GM21619 (cell line): ENCODE measurements around the gene RASGRP2.

Experiments used
- ATAC-seq: cut with Tn5 transposase; IDR thresholded peaks from one replicate; pipeline ENCODE4 v1.9.1; 2021; ENCODE audit not compliant: unreplicated experiment

RASGRP2 gene

DNA sequence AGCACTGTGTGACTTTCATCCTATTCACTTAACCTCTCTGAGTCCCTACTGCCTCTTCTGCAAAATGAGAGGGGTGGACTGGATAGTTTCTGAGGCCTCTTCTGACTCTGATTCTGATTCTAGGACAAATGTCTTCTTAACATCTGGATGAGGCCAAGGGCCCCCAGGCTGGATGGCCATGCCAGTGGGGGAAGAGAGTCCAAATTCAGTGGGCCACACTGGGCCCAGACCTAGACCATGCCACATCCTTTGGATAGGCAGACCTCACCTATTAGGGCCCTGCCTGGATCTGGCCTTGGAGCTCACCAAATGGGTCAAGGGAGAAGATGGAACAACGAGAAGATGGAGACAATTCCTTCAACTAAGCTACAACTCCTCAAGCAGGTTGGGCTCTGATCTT is 45.5 kb downstream of the RASGRP2 start:
- ATAC-seq, result no peak

DNA sequence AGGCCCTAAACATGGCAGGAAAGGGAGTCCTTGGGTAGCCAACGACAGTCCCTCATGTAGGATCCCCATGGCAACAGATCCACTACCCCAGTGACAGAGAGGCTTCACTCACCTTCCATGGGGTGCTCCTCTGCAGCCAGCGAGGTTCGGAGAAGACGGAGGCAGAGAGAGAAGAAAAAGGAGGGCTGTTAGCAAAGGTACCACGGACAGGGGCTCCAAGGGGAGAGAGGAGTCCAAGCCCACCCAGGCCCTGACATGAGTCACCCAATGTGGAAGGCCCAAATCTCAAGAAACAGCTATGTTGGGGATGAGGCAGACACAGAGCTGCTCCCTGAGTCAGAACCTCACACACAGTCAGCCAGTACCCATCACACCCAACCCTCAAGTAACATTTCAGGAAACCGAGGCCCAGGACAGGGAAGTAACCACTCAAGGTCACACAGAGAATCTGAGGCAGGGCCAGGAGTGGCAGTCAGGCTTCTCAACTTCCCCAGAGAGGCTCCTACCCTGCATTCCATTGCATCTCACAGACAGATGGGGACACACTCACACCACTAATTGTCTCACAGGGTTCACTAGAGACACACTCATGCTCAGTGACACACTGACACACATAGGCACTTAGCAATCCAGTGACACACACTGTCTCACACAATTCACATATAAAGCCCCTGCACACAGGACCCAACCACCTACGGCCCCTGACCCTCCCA is 46.1 kb downstream of the RASGRP2 start:
- ATAC-seq, result no peak

DNA sequence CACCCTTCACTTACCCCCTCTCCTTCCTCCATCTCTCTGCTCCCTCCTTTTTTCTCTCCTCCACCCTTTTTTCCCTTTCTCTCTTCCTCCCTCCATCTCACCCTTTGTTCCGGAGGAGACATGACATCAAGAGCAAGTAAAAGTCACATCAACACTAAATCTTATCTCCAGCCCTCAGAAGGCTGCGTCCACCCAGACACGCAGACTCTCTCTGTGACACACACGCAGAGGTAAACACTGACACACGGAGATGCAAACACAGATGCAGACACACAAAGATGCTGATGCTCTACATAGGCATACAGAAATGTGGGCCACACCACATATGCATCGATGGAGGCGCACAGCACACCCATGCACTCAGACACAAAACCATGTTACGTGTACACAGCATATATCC is 47.9 kb downstream of the RASGRP2 start:
- ATAC-seq, result no peak

DNA sequence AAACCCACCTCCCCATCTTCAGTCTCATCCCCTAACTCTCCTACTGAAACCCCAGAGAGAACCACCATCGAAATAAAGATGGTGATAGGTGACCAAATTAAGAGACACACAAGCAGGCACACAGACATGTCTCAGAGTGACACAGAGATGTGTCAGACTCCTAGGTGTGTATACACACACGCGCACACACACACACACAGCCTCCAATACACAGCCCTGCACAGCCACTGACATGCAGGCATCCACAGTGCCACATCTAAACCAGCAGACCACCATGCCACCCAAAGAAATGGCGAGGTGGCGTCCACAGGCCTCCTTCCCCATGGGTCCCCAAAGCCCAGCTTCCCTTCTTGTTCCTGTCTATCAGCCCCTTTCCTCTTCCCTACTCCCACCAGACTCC is 48.4 kb downstream of the RASGRP2 start:
- no peak for ATAC-seq

DNA sequence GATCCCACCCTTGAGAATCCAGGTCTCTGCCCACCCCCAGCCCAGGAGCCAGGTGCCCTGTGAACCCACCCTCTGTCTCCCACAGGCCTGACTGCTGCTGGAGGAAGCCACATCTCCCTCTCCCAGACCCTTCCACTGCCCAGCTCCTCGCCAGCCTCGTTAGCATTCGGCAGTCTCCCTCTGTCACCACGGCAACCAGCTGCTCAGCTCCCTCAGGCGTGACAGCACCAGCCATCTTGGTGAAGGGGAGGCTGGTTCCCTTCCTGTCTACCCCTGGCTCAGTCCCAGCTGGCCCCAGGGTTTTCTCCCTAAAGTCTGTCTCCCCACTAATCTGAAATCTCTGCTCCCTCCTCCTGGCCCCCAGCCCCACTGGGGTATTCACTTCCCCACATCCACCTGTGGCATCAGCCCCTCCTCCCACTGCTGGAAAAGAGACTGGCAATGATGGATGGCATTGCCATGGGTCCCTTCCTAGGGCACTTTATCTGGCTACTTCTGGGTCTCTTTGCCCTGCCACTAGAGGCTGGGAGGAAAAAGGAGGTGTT is 49.0 kb downstream of the RASGRP2 start:
- no peak for ATAC-seq

DNA sequence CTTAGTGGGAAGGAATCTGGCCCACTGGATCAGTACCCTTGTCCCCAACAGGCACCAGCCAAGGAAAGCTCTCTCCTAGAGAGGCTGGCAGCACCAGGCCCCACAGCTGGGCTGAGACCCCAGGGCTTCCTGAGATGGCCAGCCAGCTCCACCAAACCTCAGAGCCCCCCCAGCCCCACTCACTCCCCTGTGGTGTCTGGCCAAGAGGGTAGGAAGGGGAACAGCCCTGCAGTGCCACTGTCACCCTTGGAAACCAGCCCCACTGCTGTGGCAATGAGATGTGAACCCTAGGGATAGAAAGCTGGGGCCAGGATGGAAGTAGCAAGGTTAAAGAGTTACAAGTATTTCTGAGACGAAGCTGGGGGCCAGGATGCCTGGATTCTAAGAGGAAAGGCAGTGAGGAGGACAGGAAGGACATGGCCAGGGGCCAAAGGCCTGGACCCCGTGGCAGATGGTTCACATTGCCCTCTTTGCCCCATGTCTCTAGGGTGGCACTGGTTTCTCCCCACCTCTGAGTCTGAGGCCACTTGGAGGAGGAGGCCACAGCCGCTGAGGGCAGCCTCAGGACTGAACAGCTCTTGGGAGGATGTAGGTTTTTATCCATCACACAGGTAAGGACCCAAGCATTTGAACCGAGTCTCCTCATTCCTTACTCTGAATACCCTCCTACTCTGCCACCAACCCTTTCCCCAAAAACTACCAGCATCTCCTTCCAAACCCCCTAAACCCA is 49.8 kb downstream of the RASGRP2 start:
- ATAC-seq, result no peak

DNA sequence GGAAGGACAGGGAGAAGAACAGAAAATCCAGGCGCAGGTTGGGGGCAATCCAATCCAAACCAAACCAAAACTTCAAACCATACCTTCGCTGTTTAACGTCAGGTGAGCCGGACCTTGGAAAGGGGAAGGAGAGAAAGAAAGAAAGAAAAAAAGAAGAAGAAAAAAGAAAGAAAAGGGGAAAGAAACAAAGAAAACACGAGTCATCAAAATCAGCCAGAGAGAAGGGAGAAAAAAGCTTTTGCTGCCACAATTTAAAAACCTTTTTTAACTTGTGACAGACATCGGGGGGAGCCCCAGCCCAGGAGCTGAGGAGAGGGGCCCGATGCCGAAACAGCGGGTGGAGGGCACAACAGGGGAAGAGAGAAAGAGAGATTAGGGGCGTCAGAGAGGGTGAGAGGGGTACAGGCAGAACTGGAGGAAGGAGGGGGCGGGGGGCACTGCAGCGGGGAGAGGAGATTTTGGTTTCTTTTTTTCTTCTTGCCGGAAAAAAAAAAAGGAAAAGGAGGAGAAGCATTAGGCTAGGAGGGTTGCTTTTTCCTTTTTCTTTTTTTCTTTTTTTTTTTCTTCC is 51.1 kb downstream of the RASGRP2 start:
- no peak for ATAC-seq

DNA sequence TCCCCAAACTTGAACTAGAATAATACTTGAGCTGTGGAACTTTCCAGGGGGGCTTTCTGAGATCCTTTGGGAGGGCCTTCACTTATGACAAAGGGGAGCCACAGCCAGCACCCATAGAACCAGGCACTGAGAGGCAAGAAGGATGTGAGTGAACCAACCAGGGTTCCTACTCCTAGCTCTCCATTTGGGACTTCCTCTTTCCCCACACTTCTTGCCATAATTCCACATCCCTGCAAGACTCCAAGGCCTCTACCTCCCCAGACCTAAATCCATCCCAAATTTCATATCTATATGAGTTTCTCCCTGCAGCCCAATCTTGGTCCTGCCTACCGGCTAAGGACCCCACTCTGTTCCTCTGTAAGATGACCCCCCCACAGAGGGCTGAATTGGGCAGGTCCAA is 52.4 kb downstream of the RASGRP2 start:
- ATAC-seq, result no peak

DNA sequence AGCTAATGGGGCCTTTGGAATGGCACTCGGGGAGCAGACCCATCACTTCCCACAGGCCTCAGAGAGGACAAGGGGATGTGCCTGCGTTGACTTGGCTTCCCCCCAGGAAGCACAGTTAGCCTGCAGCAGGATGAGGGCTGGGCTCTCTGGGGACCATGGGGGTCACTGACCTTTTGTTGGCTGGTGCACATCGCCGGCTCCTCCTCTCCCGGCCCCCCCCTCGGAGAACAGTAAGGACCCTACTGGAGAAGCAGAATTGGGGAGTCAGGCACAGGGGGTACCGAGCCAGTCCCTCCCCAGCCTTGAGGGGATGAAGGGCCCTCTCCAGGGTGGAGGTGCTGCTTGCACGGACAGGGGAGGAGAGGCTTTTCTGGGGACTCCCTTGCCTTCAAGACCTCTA is 53.7 kb downstream of the RASGRP2 start:
- no peak for ATAC-seq

DNA sequence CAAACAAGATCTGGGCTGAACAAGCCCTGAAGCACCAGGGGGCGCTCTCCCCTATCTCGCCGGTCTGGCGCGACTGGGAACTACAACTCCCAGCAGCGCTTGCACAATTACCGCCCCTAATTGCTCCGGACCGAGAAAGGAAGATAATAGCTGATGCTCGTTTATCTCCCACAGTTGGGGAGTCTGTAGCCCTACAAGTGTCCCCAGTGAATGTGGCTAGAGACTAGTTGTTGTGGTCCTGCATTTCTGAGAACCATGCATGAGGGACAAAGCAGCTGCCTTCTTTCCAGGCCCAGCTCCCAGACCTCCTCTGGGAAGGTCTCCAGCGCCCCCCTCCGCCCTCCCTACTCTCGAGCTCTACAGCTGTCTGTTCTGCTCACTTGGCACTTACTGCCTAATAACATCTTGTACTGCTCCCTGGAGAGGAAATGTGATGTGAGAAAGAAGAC is 55.4 kb downstream of the RASGRP2 start:
- ATAC-seq, result peak; percentile 77

DNA sequence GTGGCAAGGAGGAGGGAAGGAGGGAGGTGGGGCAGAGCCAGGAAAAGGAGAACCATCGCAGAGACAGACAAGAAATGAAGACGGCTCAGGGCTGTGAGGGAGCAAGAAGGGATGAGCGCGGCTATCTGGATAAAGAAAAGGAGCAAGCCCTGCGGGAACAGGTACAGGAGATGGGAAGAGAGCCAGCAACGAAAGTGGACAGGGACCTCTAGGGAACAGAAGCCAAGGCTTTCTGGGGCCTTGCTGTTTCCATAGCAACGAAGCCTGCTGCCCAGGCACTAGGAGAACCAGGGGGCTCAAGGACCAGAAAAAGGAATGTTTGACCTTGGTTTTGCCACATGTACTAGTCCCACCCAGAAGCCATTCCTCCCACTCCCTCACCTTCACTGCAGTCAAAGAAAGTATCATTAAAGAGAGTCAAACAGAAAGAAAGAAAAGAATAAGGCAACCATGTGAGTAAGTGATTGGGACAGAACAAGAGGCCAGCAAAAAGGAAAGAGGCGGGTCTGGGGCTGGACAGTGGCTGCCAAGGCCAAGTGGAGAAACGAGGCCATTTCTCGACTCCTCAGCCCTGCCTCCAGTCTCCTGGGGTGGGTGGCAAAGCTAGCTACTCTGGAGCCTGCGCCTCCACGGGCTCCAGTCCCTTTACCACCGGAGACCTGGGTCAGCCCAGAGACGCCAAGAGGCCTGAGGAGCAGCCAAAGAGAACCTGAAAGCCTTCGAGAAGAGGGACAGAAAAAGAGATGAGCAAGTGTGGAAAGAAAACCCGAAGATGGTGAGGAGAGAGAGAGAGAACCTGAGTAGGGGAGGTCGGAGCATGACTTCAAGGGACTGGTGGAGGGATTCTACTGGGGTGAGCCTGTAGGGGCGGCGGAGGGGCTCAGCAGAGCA is 56.1 kb downstream of the RASGRP2 start:
- ATAC-seq, result no peak

DNA sequence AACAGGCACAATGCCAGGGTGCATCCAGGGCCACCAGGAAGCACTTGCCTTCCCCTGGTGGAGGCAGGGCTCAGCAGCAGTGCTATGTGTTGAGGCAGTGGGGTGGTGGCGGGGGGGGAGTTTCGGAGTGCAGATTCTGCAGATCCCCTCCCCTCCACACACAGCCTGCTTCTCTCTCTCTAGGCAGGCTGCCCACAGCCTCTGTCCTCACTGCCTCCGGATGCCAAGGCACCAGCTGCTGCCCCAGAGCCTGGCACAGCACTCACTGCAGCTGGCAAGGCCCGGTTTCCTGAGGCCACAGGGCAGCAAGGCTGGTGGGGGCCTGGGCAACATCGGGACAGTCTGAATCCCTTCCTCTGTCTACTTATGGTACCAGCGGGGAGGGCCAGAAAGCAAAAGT is 56.7 kb downstream of the RASGRP2 start:
- no peak for ATAC-seq

DNA sequence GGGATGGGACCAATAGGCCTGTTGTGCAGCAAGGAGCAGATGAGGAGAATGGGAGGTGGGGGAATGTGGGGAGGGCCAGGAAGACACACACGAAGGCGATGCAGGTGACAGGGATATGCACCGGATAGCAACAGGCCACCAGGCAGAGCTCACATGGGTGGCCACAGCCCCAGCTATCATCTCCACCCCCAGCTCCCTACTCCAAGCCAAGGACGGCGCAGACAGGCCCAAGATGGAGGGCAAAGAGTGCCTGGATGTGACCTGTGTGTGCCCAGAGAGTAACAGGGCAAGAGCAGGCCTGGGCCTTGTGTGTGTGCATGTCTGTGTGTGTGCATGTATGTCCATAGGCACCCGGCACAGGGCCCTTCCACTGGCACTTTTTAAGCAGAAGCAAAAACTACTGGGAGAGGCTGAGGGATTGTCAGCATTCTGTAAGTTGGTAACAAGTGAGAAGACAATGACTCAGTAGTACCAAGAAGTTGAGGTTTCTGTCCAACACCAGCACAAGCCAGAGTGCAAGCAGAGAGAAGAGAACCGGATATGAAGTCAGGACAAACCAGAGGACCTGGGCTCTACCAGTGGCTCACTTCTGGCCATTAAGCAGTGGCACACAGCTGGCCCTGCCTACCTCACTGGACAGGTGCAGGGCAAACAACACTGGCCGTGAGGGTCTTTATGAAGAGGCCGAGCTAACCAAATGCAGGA is 57.3 kb downstream of the RASGRP2 start:
- ATAC-seq, result no peak

DNA sequence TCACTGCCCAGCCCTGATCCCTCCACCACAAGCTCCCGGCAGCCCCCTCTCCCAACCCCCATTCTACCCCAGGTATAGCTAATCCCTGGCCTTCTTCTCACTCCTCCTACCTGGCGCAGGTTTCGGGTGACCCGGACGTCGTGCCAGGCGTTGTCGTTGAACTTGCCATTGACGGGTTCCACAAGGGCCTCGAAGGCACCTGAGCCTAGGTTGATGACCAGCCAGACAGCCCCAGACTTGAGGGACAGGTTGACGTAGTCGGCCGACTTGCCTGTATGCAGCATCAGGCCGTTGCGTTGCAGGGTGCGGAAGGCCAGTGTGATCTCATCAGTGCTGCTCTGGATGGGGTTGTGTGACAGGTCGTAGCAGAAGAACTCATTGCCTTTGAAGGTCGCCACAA is 58.4 kb downstream of the RASGRP2 start:
- ATAC-seq, result no peak

DNA sequence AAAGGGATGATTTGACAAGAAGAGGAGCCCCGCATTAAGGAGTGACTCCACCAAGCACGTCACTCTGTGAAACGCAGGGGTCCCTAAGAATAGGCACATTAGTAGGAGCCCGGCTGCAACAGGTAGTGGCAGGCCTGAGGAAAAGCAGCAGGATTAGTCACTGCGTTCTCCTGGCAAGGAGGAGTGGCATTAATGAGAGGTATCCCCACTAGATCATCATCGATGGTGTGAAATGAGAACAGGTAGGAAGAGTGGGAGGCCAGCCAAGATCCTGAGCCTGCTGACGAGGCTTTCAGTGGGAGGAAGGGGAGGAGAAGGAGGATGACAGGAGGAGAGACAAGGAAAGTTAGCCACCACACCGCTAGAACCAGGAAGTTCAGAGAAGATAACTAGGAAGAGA is 59.6 kb downstream of the RASGRP2 start:
- ATAC-seq, result no peak

DNA sequence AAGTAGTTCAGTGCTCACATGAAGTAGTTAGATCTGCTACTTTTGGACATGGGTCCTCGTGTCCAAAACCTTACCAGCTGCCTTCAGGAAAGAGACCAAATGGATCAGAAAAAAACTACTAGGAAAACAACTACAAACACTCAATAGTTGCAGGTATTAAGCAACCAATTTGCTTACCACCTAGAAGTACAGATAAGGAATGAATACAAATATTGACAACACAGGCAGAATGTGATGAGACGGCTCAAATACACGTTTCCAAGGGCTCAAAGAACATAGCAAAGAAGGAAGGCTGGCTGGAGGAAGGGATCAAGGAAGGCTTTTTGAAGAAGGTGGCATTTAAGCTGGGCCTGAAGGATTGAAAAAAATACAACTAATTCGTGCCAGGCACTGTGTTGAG is 62.8 kb downstream of the RASGRP2 start:
- no peak for ATAC-seq

DNA sequence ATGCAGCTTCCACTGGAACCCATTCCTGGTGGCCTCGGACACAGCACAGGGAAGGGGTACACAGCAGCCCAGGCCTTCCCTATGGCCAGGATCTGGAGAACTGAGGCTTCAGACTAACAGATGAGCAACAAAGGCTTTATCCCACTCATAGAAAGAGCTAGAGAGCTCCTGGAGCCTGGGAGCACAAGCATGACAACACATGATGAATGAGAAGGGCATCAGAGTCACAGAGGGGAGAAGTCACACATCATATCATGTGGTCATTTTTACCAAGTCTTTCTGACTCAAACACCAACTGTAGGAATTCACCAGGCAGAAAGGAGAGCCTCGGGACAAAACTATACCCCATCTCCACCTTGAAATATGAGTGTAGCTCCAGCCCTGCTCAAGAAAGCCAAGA is 64.1 kb downstream of the RASGRP2 start:
- no peak for ATAC-seq

DNA sequence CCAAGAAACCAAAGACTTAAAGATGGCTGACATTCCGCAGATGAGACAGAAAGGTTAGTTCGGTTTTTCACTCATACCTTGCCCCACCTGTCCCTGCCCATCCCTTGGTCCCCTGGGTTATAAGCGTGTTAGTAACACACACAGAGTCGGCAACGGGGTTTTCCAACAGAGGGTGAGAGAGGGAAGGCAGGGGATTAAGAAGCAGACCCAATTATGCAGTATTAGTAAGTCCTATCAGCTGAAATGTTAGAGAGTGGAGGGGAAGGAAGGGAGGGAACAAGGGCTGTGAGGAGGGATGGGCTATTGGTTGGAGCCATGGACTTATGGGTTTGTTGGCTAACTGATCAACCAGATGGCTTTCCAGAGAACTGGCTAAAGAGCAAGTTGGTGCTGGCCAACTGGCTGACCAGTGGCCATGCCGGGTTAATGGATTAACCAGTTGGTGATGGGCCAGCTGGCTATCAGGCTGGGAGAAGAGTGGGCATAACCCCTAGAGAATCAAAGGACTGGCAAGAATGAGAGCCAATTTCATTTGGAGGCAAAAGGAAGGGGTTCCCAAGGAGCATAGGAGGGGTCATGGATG is 66.4 kb downstream of the RASGRP2 start:
- no peak for ATAC-seq
